IMR-90 (cell line): Measurements from ENCODE around the gene ZCCHC7. TPM values are rescaled to one million over a fixed set of nuclear protein-coding genes. Genes with fewer than 3 reads are reported as not detected.

Experiments used
- ATAC-seq: fragments of 200-7000 bp; cut with Tn5 transposase; 2 replicates; pipeline ENCODE4 v1.9.1; 2020; ENCODE audit warnings: low read depth, mild to moderate bottlenecking, moderate library complexity
- BruUV-seq: library from RNA; stranded (reverse); fragments of 400-500 nt; replicated peaks from 2 replicates; lab custom pipeline; 2021; lab: Mats Ljungman, UMichigan
- CTCF ChIA-PET: fragments of 300-600 bp; formaldehyde crosslinking; extraction: SDS; loops from one replicate; lab custom pipeline; 2021; ENCODE audit warnings: antibody characterized with exemption; lab: Yijun Ruan, JAX
- POLR2A ChIA-PET: fragments of 300-600 bp; sonication (Branson Sonifier 250); formaldehyde crosslinking; loops from one replicate; lab custom pipeline; 2022; ENCODE audit warnings: antibody characterized with exemption; ENCODE audit not compliant: unreplicated experiment; lab: Charles Lee
- DNase-seq: peaks from one replicate; pipeline ENCODE4 v3.0.0; 2013
- H2AFZ ChIP-seq: replicated peaks from 2 replicates; pipeline ENCODE3; 2013; ENCODE audit warnings: low read length, mild to moderate bottlenecking; ENCODE audit not compliant: poor library complexity
- H2AK5ac ChIP-seq: 2 replicates; pipeline ENCODE4 v1.6.1; 2013; ENCODE audit warnings: low read depth, low read length, inconsistent platforms
- H2AK9ac ChIP-seq: replicated peaks from 2 replicates; pipeline ENCODE3; 2013; ENCODE audit warnings: mild to moderate bottlenecking, low read depth, low read length, moderate library complexity; ENCODE audit not compliant: poor library complexity
- H2BK120ac ChIP-seq: 2 replicates; pipeline ENCODE4 v1.6.1; 2013; ENCODE audit warnings: low read depth, low read length, inconsistent platforms
- H2BK15ac ChIP-seq: 3 replicates; pipeline ENCODE4 v1.6.1; 2013; ENCODE audit warnings: low read depth, low read length, inconsistent platforms
- H2BK20ac ChIP-seq: 2 replicates; pipeline ENCODE4 v1.6.1; 2013; ENCODE audit warnings: low read depth, mild to moderate bottlenecking, inconsistent platforms, low read length, moderate library complexity
- H2BK5ac ChIP-seq: 2 replicates; pipeline ENCODE4 v1.6.1; 2013; ENCODE audit warnings: mild to moderate bottlenecking, low read depth, low read length, inconsistent platforms; ENCODE audit not compliant: poor library complexity, severe bottlenecking
- H3K14ac ChIP-seq: replicated peaks from 2 replicates; pipeline ENCODE4 v1.6.1; 2013; ENCODE audit warnings: low read depth, low read length, inconsistent platforms
- H3K18ac ChIP-seq: 2 replicates; pipeline ENCODE4 v1.6.1; 2013; ENCODE audit warnings: low read depth, low read length, control low read depth
- H3K23ac ChIP-seq: 2 replicates; pipeline ENCODE4 v1.6.1; 2013; ENCODE audit warnings: low read depth, low read length, inconsistent platforms
- H3K27ac ChIP-seq: 2 replicates; pipeline ENCODE4 v1.5.1; 2013; ENCODE audit warnings: mild to moderate bottlenecking, control low read depth, low read length; ENCODE audit not compliant: insufficient read depth
- H3K27me3 ChIP-seq: 2 replicates; pipeline ENCODE4 v1.6.1; 2013; ENCODE audit warnings: low read length; ENCODE audit not compliant: control insufficient read depth, insufficient read depth
- H3K36me3 ChIP-seq: 2 replicates; pipeline ENCODE4 v1.6.1; 2013; ENCODE audit warnings: low read length, mixed read lengths; ENCODE audit not compliant: control insufficient read depth, insufficient read depth
- H3K4ac ChIP-seq: 2 replicates; pipeline ENCODE4 v1.6.1; 2013; ENCODE audit warnings: low read depth, low read length, inconsistent platforms
- H3K4me1 ChIP-seq: 2 replicates; pipeline ENCODE4 v1.6.1; 2013; ENCODE audit warnings: low read length, mixed read lengths; ENCODE audit not compliant: control insufficient read depth, insufficient read depth
- H3K4me2 ChIP-seq: 2 replicates; pipeline ENCODE4 v1.6.1; 2013; ENCODE audit warnings: low read depth, mild to moderate bottlenecking, control low read depth, low read length, moderate library complexity
- H3K4me3 ChIP-seq: 2 replicates; pipeline ENCODE4 v1.5.1; 2013; ENCODE audit warnings: low read depth, mild to moderate bottlenecking, control low read depth, low read length, moderate library complexity; ENCODE audit not compliant: insufficient read depth
- H3K56ac ChIP-seq: 2 replicates; pipeline ENCODE4 v1.6.1; 2013; ENCODE audit warnings: low read length, inconsistent platforms; ENCODE audit not compliant: insufficient read depth; ENCODE audit errors: extremely low read depth
- H3K79me1 ChIP-seq, 2 experiments: 2 replicates each; pipeline ENCODE4 v1.6.1; 2013; ENCODE audit warnings: low read length in 2 of 2, inconsistent platforms in 1 of 2, low read depth in 1 of 2
- H3K9ac ChIP-seq: 2 replicates; pipeline ENCODE4 v1.6.1; 2013; ENCODE audit warnings: low read depth, low read length, control low read depth
- H3K9me1 ChIP-seq: 2 replicates; pipeline ENCODE4 v1.6.1; 2013; ENCODE audit warnings: low read length, inconsistent platforms; ENCODE audit not compliant: insufficient read depth
- H3K9me3 ChIP-seq: 2 replicates; pipeline ENCODE4 v1.6.1; 2013; ENCODE audit warnings: low read length; ENCODE audit not compliant: control insufficient read depth, insufficient read depth
- H4K20me1 ChIP-seq: 2 replicates; pipeline ENCODE4 v1.6.1; 2013; ENCODE audit warnings: low read length, inconsistent platforms; ENCODE audit not compliant: insufficient read depth
- H4K5ac ChIP-seq: 2 replicates; pipeline ENCODE4 v1.6.1; 2013; ENCODE audit warnings: mild to moderate bottlenecking, low read depth, low read length, control low read depth
- H4K8ac ChIP-seq, 2 experiments: 2 replicates each; pipeline ENCODE4 v1.6.1; 2013; ENCODE audit warnings: low read depth in 2 of 2, low read length in 2 of 2, control low read depth in 1 of 2, inconsistent platforms in 1 of 2
- H4K91ac ChIP-seq: 2 replicates; pipeline ENCODE4 v1.6.1; 2013; ENCODE audit warnings: low read depth, low read length, inconsistent platforms; ENCODE audit not compliant: insufficient read depth
- BHLHE40 ChIP-seq: fragments of 150-350 bp; IDR thresholded peaks from 2 replicates; pipeline ENCODE4 v1.6.1; 2016; ENCODE audit warnings: mild to moderate bottlenecking, low read depth, low read length
- CHD1 ChIP-seq: IDR thresholded peaks from 2 replicates; pipeline ENCODE4 v1.6.1; 2012; ENCODE audit warnings: low read depth, low read length, improper control_type of control experiment
- MAFK ChIP-seq: IDR thresholded peaks from 2 replicates; pipeline ENCODE4 v1.6.1; 2012; ENCODE audit warnings: low read depth, low read length, improper control_type of control experiment
- MAZ ChIP-seq: IDR thresholded peaks from 2 replicates; pipeline ENCODE4 v1.6.1; 2012; ENCODE audit warnings: low read depth, mild to moderate bottlenecking, low read length, improper control_type of control experiment, moderate library complexity, borderline replicate concordance
- MXI1 ChIP-seq: IDR thresholded peaks from 2 replicates; pipeline ENCODE4 v1.6.1; 2012; ENCODE audit warnings: low read depth, mild to moderate bottlenecking, low read length, moderate library complexity, borderline replicate concordance
- POLR2A ChIP-seq: IDR thresholded peaks from 2 replicates; pipeline ENCODE4 v1.6.1; 2012; ENCODE audit warnings: mild to moderate bottlenecking, low read depth, low read length
- RAD21 ChIP-seq: IDR thresholded peaks from 2 replicates; pipeline ENCODE4 v1.6.1; 2012; ENCODE audit warnings: low read length, improper control_type of control experiment
- RCOR1 ChIP-seq: IDR thresholded peaks from 2 replicates; pipeline ENCODE4 v1.6.1; 2012; ENCODE audit warnings: mild to moderate bottlenecking, low read length, improper control_type of control experiment; ENCODE audit not compliant: insufficient replicate concordance
- SMC3 ChIP-seq: fragments of 150-350 bp; IDR thresholded peaks from 2 replicates; pipeline ENCODE4 v1.6.1; 2016; ENCODE audit warnings: low read depth, mild to moderate bottlenecking, antibody characterized with exemption, low read length, moderate library complexity
- WGBS, 2 experiments: methylation state at CpG; one replicate each; pipeline versions ENCODE4 v1.1.5 to v1.1.7; 2013; ENCODE audit warnings: missing lambda C conversion rate in 2 of 2; ENCODE audit not compliant: insufficient read length in 1 of 2; ENCODE audit errors: extremely low coverage in 2 of 2; 5-methylcytosine and 5-hydroxymethylcytosine counted together
- dilution Hi-C: fragments of 300-500 bp; cut with HindIII; formaldehyde crosslinking; loops from one replicate; pipeline ENCODE4 v1.14.3; 2018; ENCODE audit warnings: low sequenced_read_pairs; ENCODE audit not compliant: unreplicated experiment
- in situ Hi-C: fragments of 300-500 bp; cut with MboI; formaldehyde crosslinking; loops from 3 replicates; pipeline ENCODE4 v1.14.3; 2019; ENCODE audit warnings: low sequenced_read_pairs, inconsistent platforms, mixed read lengths
- intact Hi-C: fragments of 100-400 bp; cut with micrococcal nuclease; formaldehyde crosslinking; loops from 2 replicates; pipeline ENCODE4 v1.10.0; 2022
- polyA plus RNA-seq, 3 experiments: library from polyadenylated mRNA; depleted of rRNA; stranded (reverse); fragments of >200 nt; gene quantifications; 2 replicates each; pipeline ENCODE4 v1.2.3, GENCODE V29; 2012; ENCODE audit warnings: low replicate concordance in 1 of 3
- total RNA-seq: library from RNA; depleted of rRNA; stranded (reverse); fragments of >200 nt; gene quantifications from 2 replicates; pipeline ENCODE4 v1.2.3, GENCODE V29; 2012
- TF ChIP-seq, protein P1 (sequence below): fragments of 150-350 bp; IDR thresholded peaks from 2 replicates; pipeline ENCODE4 v1.6.1; 2016; ENCODE audit warnings: low read depth, mild to moderate bottlenecking, low read length, moderate library complexity, borderline replicate concordance

Gene ZCCHC7
- total and polyA plus RNA-seq, 2 of the 4 experiments (the other 2 are of a cell fraction) = 13.6 to 28.7 TPM

DNA sequence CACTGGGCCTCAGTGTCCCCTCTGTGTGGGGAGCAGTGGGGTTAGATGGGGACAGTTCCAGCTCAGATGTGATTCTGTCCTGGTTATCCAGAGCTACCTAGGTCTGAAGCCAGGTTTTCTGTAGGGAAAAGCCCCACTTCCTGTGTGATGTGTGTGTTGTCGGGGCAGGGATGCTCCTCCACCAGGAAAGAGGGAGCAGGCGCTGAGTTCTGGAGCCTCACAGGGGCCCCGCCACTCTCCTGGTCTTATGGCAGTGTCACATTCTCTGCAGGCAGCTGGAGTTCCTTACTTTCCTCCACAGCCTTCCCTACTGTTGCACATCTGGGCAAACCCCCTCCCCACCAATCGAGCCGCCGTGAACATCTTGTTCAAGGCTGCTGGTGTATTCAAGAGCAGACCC is 263.0 kb downstream of the ZCCHC7 start:
- Histone ChIP-seq H3K14ac (no peak overlapping the region), H3K4ac (no peak overlapping the region), H4K91ac (no peak overlapping the region), H3K36me3 (no peaks in the 10 kb centered on the region), H4K8ac (no peak overlapping the region), H2AFZ (no peak overlapping the region), H3K4me1 (no peaks in the 10 kb centered on the region), H3K27ac (no peak overlapping the region), H4K5ac (no peak overlapping the region), H3K9me1 (no peaks in the 10 kb centered on the region), H2AK9ac (no peak overlapping the region), H3K9me3 (peaks cover 5% of the 10 kb centered on the region), H2BK120ac (no peak overlapping the region), H2BK5ac (no peak overlapping the region), H3K4me2 (no peak overlapping the region), H3K4me3 (no peak overlapping the region), H2AK5ac (no peak overlapping the region), H3K27me3 (peaks cover 13% of the 10 kb centered on the region), H3K79me1 (no peaks in the 10 kb centered on the region), H4K20me1 (no peaks in the 10 kb centered on the region), H3K23ac (no peak overlapping the region), H3K56ac (no peak overlapping the region), H2BK20ac (no peak overlapping the region), H3K18ac (no peak overlapping the region), H3K9ac (no peak overlapping the region), H2BK15ac (no peak overlapping the region)
- DNase-seq (no peak), ATAC-seq (no peak)
- POLR2A ChIA-PET = no interaction called here
- BruUV-seq = no TSS peak
- TF ChIP-seq CHD1 (no peak), MAFK (no peak), RAD21 (no peak), RCOR1 (no peak), MXI1 (no peak), BHLHE40 (no peak), MAZ (no peak), POLR2A (no peak), SMC3 (no peak)
- TF ChIP-seq, protein P1, sequence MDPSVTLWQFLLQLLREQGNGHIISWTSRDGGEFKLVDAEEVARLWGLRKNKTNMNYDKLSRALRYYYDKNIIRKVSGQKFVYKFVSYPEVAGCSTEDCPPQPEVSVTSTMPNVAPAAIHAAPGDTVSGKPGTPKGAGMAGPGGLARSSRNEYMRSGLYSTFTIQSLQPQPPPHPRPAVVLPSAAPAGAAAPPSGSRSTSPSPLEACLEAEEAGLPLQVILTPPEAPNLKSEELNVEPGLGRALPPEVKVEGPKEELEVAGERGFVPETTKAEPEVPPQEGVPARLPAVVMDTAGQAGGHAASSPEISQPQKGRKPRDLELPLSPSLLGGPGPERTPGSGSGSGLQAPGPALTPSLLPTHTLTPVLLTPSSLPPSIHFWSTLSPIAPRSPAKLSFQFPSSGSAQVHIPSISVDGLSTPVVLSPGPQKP = no peak
- in situ Hi-C loops (no loop called here), intact Hi-C loops (no loop called here), dilution Hi-C loops (no loop called here)
- CTCF ChIA-PET = no interaction called here
- WGBS, 2 experiments = 67% methylated on average over 3 of the region's 6 CpGs; no CpG with 5 or more reads in 1 of the 2 experiments
